ENCODE data around the gene PEAK1.
"Not testable (repeated sequence)": the region's sequence is repeated elsewhere in the genome, so short reads cannot be mapped to it uniquely, and the experiment has no call there.

The PEAK1 gene

GRCh38 chr15:77420610-77421369 is 886 bp upstream of the PEAK1 start, which contains the start of gene HMG20A:
HMG20A (plus strand) TSS chr15:77420888; CDS start chr15:77458408, 37,520 bp downstream.
- DNase-seq (ENCODE audit: low read depth), result peak; percentile 22

GRCh38 chr15:77418966-77419835 is 703 bp downstream of the PEAK1 start:
- DNase-seq (ENCODE audit: low read depth), result peak; percentile 24

- DNase-seq (ENCODE audit: low read depth), result no peak
These were observed 1.4 kb downstream of the PEAK1 start for GRCh38 chr15:77418391-77418965.

- no peak for DNase-seq (ENCODE audit: low read depth)
These were observed 2.3 kb downstream of the PEAK1 start for GRCh38 chr15:77417602-77418001.

GRCh38 chr15:77416954-77417353 is 3.0 kb downstream of the PEAK1 start:
- no peak for DNase-seq (ENCODE audit: low read depth)

- no peak for DNase-seq (ENCODE audit: low read depth)
These were observed 3.8 kb downstream of the PEAK1 start for GRCh38 chr15:77416148-77416455.

GRCh38 chr15:77415450-77416147 is 4.3 kb downstream of the PEAK1 start:
- DNase-seq (ENCODE audit: low read depth), result no peak

GRCh38 chr15:77414789-77415442 is 5.0 kb downstream of the PEAK1 start:
- no peak for DNase-seq (ENCODE audit: low read depth)

- DNase-seq (ENCODE audit: low read depth), result no peak
These were observed 6.1 kb downstream of the PEAK1 start for GRCh38 chr15:77413699-77414349.

- no peak for DNase-seq (ENCODE audit: low read depth)
These were observed 6.8 kb downstream of the PEAK1 start for GRCh38 chr15:77412972-77413698.

GRCh38 chr15:77411619-77411976 is 8.3 kb downstream of the PEAK1 start:
- no peak for DNase-seq (ENCODE audit: low read depth)

GRCh38 chr15:77410701-77411618 is 8.9 kb downstream of the PEAK1 start:
- DNase-seq (ENCODE audit: low read depth), result no peak

- DNase-seq (ENCODE audit: low read depth), result not testable (repeated sequence)
These were observed 9.8 kb downstream of the PEAK1 start for GRCh38 chr15:77410157-77410500.

- DNase-seq (ENCODE audit: low read depth), result no peak
These were observed 10.4 kb downstream of the PEAK1 start for GRCh38 chr15:77409259-77410156.

GRCh38 chr15:77406846-77407245 is 13.1 kb downstream of the PEAK1 start:
- DNase-seq (ENCODE audit: low read depth), result no peak

GRCh38 chr15:77406173-77406759 is 13.6 kb downstream of the PEAK1 start:
- DNase-seq (ENCODE audit: low read depth), result not testable (repeated sequence)

- DNase-seq (ENCODE audit: low read depth), result no peak
These were observed 17.0 kb downstream of the PEAK1 start for GRCh38 chr15:77402740-77403379.

GRCh38 chr15:77400258-77400657 is 19.6 kb downstream of the PEAK1 start:
- no peak for DNase-seq (ENCODE audit: low read depth)
